Measurements from ENCODE around the gene ELMOD2.

- no peak for TF ChIP-seq CTCF (conservative IDR thresholded peaks at IDR 0.05 in 1 of 2, IDR thresholded peaks at IDR 0.05 in 1 of 2; ENCODE audit: low read depth in 1 of 2, low read length in 2 of 2)
- no peak for TF ChIP-seq EZH2 (IDR thresholded peaks at IDR 0.05; ENCODE audit: low read length, missing control alignments)
These were observed 55.3 kb downstream of the ELMOD2 start for GRCh38 chr4:140579278-140579677.

Measured in fibroblast of lung (primary cell).